Trophoblast cell (in vitro differentiated cells and primary cell): ENCODE measurements around the gene CTIF.

ENCODE experiments used
- DNase-seq, 2 donors: peaks; one replicate each; pipeline ENCODE4 v3.0.0-alpha.2; 2016
- H2AFZ ChIP-seq: 2 replicates; pipeline ENCODE4 v1.6.1; 2013; ENCODE audit warnings: low read length, moderate library complexity, mild to moderate bottlenecking; ENCODE audit not compliant: insufficient read depth, poor library complexity
- H2AK5ac ChIP-seq: 2 replicates; pipeline ENCODE4 v1.6.1; 2013; ENCODE audit warnings: mild to moderate bottlenecking, low read length
- H2BK120ac ChIP-seq: 2 replicates; pipeline ENCODE4 v1.6.1; 2013; ENCODE audit warnings: low read length, mild to moderate bottlenecking, moderate library complexity; ENCODE audit not compliant: insufficient read depth, poor library complexity
- H2BK12ac ChIP-seq: 2 replicates; pipeline ENCODE4 v1.6.1; 2013; ENCODE audit warnings: mild to moderate bottlenecking, low read length, moderate library complexity
- H2BK5ac ChIP-seq: 2 replicates; pipeline ENCODE4 v1.6.1; 2013; ENCODE audit warnings: low read length, low read depth, moderate library complexity, mild to moderate bottlenecking; ENCODE audit not compliant: poor library complexity
- H3K14ac ChIP-seq: 2 replicates; pipeline ENCODE4 v1.6.1; 2013; ENCODE audit warnings: mild to moderate bottlenecking, low read length
- H3K18ac ChIP-seq: 2 replicates; pipeline ENCODE4 v1.6.1; 2013; ENCODE audit warnings: mild to moderate bottlenecking, low read length
- H3K23ac ChIP-seq: 2 replicates; pipeline ENCODE4 v1.6.1; 2013; ENCODE audit warnings: low read length
- H3K27ac ChIP-seq: 2 replicates; pipeline ENCODE4 v1.5.1; 2013; ENCODE audit warnings: low read depth, mild to moderate bottlenecking, inconsistent platforms, low read length, moderate library complexity
- H3K27me3 ChIP-seq: 2 replicates; pipeline ENCODE4 v1.6.1; 2013; ENCODE audit warnings: inconsistent platforms, mild to moderate bottlenecking, low read length, moderate library complexity; ENCODE audit not compliant: insufficient read depth
- H3K36me3 ChIP-seq, 2 experiments: 1 replicate in 1 of 2; 2 replicates in 1 of 2; pipeline ENCODE4 v1.6.1; 2013; ENCODE audit warnings: low read length in 2 of 2, mild to moderate bottlenecking in 2 of 2, moderate library complexity in 1 of 2; ENCODE audit not compliant: insufficient read depth in 2 of 2, control insufficient read depth in 1 of 2
- H3K4ac ChIP-seq: 2 replicates; pipeline ENCODE4 v1.6.1; 2013; ENCODE audit warnings: low read depth, mild to moderate bottlenecking, low read length, moderate library complexity
- H3K4me1 ChIP-seq, 2 experiments: 1 replicate in 1 of 2; 2 replicates in 1 of 2; pipeline ENCODE4 v1.6.1; 2013; ENCODE audit warnings: low read length in 2 of 2, mild to moderate bottlenecking in 2 of 2, moderate library complexity in 1 of 2; ENCODE audit not compliant: insufficient read depth in 2 of 2, control insufficient read depth in 1 of 2
- H3K4me2 ChIP-seq: 2 replicates; pipeline ENCODE4 v1.6.1; 2013; ENCODE audit warnings: inconsistent platforms, mild to moderate bottlenecking, low read length, moderate library complexity
- H3K4me3 ChIP-seq: 2 replicates; pipeline ENCODE4 v1.5.1; 2013; ENCODE audit warnings: mild to moderate bottlenecking, low read depth, low read length, inconsistent platforms
- H3K79me1 ChIP-seq: one replicate; pipeline ENCODE4 v1.6.1; 2013; ENCODE audit warnings: low read length
- H3K79me2 ChIP-seq: 2 replicates; pipeline ENCODE4 v1.6.1; 2013; ENCODE audit warnings: low read length, mild to moderate bottlenecking; ENCODE audit not compliant: control insufficient read depth, insufficient read depth, poor library complexity
- H3K9ac ChIP-seq: 2 replicates; pipeline ENCODE4 v1.6.1; 2013; ENCODE audit warnings: mild to moderate bottlenecking, low read length
- H3K9me3 ChIP-seq: 2 replicates; pipeline ENCODE4 v1.6.1; 2013; ENCODE audit warnings: low read depth, mild to moderate bottlenecking, control low read depth, inconsistent platforms, low read length; ENCODE audit not compliant: insufficient read depth
- H4K12ac ChIP-seq: 2 replicates; pipeline ENCODE4 v1.6.1; 2013; ENCODE audit warnings: low read depth, mild to moderate bottlenecking, low read length, moderate library complexity
- H4K8ac ChIP-seq: 2 replicates; pipeline ENCODE4 v1.6.1; 2013; ENCODE audit warnings: low read depth, mild to moderate bottlenecking, low read length, moderate library complexity
- H4K91ac ChIP-seq: one replicate; pipeline ENCODE4 v1.6.1; 2013; ENCODE audit warnings: low read depth, mild to moderate bottlenecking, low read length, moderate library complexity
- WGBS: extraction: QIAGEN DNeasy Blood & Tissue Kit; methylation state at CpG from one replicate; pipeline ENCODE4 v1.1.7; 2013; ENCODE audit warnings: missing lambda C conversion rate; ENCODE audit not compliant: insufficient read length, insufficient coverage; ENCODE audit errors: extremely low coverage; 5-methylcytosine and 5-hydroxymethylcytosine counted together

The CTIF gene

GRCh38 chr18:48563027-48563426 is 24.2 kb downstream of the CTIF start:
- WGBS, result no CpG with 5 or more reads among the region's 2 CpGs
- no peak overlapping the region for H3K4ac ChIP-seq
- H2AK5ac ChIP-seq, result no peak overlapping the region
- no peak overlapping the region for H3K27ac ChIP-seq
- H3K9ac ChIP-seq, result no peak overlapping the region
- H3K79me1 ChIP-seq, result no peaks in the 10 kb centered on the region
- H2AFZ ChIP-seq, result no peak overlapping the region
- no peak overlapping the region for H2BK120ac ChIP-seq
- no peak overlapping the region for H3K14ac ChIP-seq
- H3K79me2 ChIP-seq, result no peaks in the 10 kb centered on the region
- H3K9me3 ChIP-seq, result peaks cover 4% of the 10 kb centered on the region
- H2BK12ac ChIP-seq, result no peak overlapping the region
- no peak overlapping the region for H3K4me3 ChIP-seq
- no peak overlapping the region for H4K91ac ChIP-seq
- no peak overlapping the region for H3K18ac ChIP-seq
- no peak for DNase-seq
- peaks cover 3 to 6% of the 10 kb centered on the region in 2 experiments for H3K4me1 ChIP-seq
- H4K8ac ChIP-seq, result no peak overlapping the region
- no peaks in the 10 kb centered on the region for H3K36me3 ChIP-seq
- no peaks in the 10 kb centered on the region for H3K27me3 ChIP-seq
- H3K4me2 ChIP-seq, result no peak overlapping the region
- no peak overlapping the region for H2BK5ac ChIP-seq
- no peak overlapping the region for H4K12ac ChIP-seq
- H3K23ac ChIP-seq, result no peak overlapping the region

GRCh38 chr18:48564139-48564538 is 25.3 kb downstream of the CTIF start:
- no peak overlapping the region for H4K12ac ChIP-seq
- no peaks in the 10 kb centered on the region for H3K27me3 ChIP-seq
- no peak overlapping the region for H3K27ac ChIP-seq
- H2BK12ac ChIP-seq, result no peak overlapping the region
- no peaks in the 10 kb centered on the region for H3K79me1 ChIP-seq
- H3K4me2 ChIP-seq, result no peak overlapping the region
- no peak overlapping the region for H4K8ac ChIP-seq
- H3K14ac ChIP-seq, result no peak overlapping the region
- no peak overlapping the region for H3K4ac ChIP-seq
- WGBS, result no CpG with 5 or more reads among the region's 8 CpGs
- no peaks in the 10 kb centered on the region for H3K79me2 ChIP-seq
- H3K36me3 ChIP-seq, result no peaks in the 10 kb centered on the region
- H3K9ac ChIP-seq, result no peak overlapping the region
- H4K91ac ChIP-seq, result no peak overlapping the region
- no peak overlapping the region for H3K18ac ChIP-seq
- H2BK5ac ChIP-seq, result no peak overlapping the region
- H2AFZ ChIP-seq, result no peak overlapping the region
- no peak overlapping the region for H3K23ac ChIP-seq
- peaks cover 4% of the 10 kb centered on the region for H3K9me3 ChIP-seq
- no peak overlapping the region for H2BK120ac ChIP-seq
- H3K4me3 ChIP-seq, result no peak overlapping the region
- H3K4me1 ChIP-seq, result peaks cover 3 to 6% of the 10 kb centered on the region in 2 experiments
- DNase-seq, result no peak
- no peak overlapping the region for H2AK5ac ChIP-seq

GRCh38 chr18:48565105-48565504 is 26.3 kb downstream of the CTIF start:
- no peak overlapping the region for H3K4me2 ChIP-seq
- no peaks in the 10 kb centered on the region for H3K36me3 ChIP-seq
- H3K27me3 ChIP-seq, result no peaks in the 10 kb centered on the region
- H3K4me3 ChIP-seq, result no peak overlapping the region
- no peak overlapping the region for H4K91ac ChIP-seq
- no peak overlapping the region for H2BK5ac ChIP-seq
- H2AFZ ChIP-seq, result no peak overlapping the region
- H4K8ac ChIP-seq, result no peak overlapping the region
- H2BK120ac ChIP-seq, result no peak overlapping the region
- H3K4me1 ChIP-seq, result peaks cover 3 to 6% of the 10 kb centered on the region in 2 experiments
- H4K12ac ChIP-seq, result no peak overlapping the region
- H3K23ac ChIP-seq, result no peak overlapping the region
- no peaks in the 10 kb centered on the region for H3K79me2 ChIP-seq
- no peak for DNase-seq
- H3K14ac ChIP-seq, result no peak overlapping the region
- H2AK5ac ChIP-seq, result no peak overlapping the region
- H2BK12ac ChIP-seq, result no peak overlapping the region
- no peaks in the 10 kb centered on the region for H3K79me1 ChIP-seq
- WGBS, result no CpG with 5 or more reads among the region's 10 CpGs
- H3K27ac ChIP-seq, result no peak overlapping the region
- peaks cover 4% of the 10 kb centered on the region for H3K9me3 ChIP-seq
- H3K9ac ChIP-seq, result no peak overlapping the region
- H3K4ac ChIP-seq, result no peak overlapping the region
- no peak overlapping the region for H3K18ac ChIP-seq

GRCh38 chr18:48566589-48566988 is 27.8 kb downstream of the CTIF start:
- Histone ChIP-seq H3K9me3 (peaks cover 3% of the 10 kb centered on the region), H2AFZ (no peak overlapping the region), H3K4ac (no peak overlapping the region), H4K91ac (no peak overlapping the region), H3K36me3 (no peaks in the 10 kb centered on the region), H3K9ac (no peak overlapping the region), H2BK12ac (no peak overlapping the region), H2BK5ac (no peak overlapping the region), H3K4me1 (peaks cover 3 to 6% of the 10 kb centered on the region in 2 experiments), H3K27me3 (no peaks in the 10 kb centered on the region), H3K14ac (no peak overlapping the region), H4K8ac (no peak overlapping the region), H2BK120ac (no peak overlapping the region), H3K4me2 (no peak overlapping the region), H3K23ac (no peak overlapping the region), H3K4me3 (no peak overlapping the region), H4K12ac (no peak overlapping the region), H3K27ac (no peak overlapping the region), H3K79me2 (no peaks in the 10 kb centered on the region), H3K18ac (no peak overlapping the region), H2AK5ac (no peak overlapping the region), H3K79me1 (no peaks in the 10 kb centered on the region)
- no CpG with 5 or more reads among the region's 1 CpG for WGBS
- DNase-seq, result no peak
